A549 (cell line): Measurements from ENCODE around the gene CCR2. TPM values are rescaled to one million over a fixed set of nuclear protein-coding genes. Genes with fewer than 3 reads are reported as not detected.

Experiments used
- ATAC-seq, 2 experiments: fragments of 200-7000 bp in 1 of 2; fragments of >200 bp in 1 of 2; cut with Nextera tagmentation in 1 of 2; cut with Tn5 transposase in 1 of 2; 3 replicates each; pipeline versions ENCODE4 v1.8.0 to v1.9.1; 2018 to 2020; ENCODE audit warnings: mild to moderate bottlenecking in 1 of 2, moderate library complexity in 1 of 2
- CTCF ChIA-PET: fragments of 300-600 bp; sonication (Branson Sonifier 250); formaldehyde crosslinking; extraction: SDS; loops from one replicate; lab custom pipeline; 2021; ENCODE audit warnings: antibody characterized with exemption, inconsistent platforms; lab: Yijun Ruan, JAX
- POLR2A ChIA-PET: fragments of 350-600 bp; formaldehyde crosslinking; extraction: SDS; loops from one replicate; lab custom pipeline; 2021; ENCODE audit warnings: antibody characterized with exemption, inconsistent platforms; lab: Yijun Ruan, JAX
- DNase-seq, 2 experiments: peaks; one replicate each; pipeline versions ENCODE4 v3.0.0 to v3.0.0-alpha.2; 2011 to 2016; ENCODE audit warnings: low read depth in 1 of 2, low spot score in 1 of 2
- FAIRE-seq: peaks from 2 replicates; lab custom pipeline; 2011; peaks lifted over from hg19 to GRCh38; lab: Jason Lieb, UNC
- H3K27ac ChIP-seq, 2 experiments: fragments of >200 bp; sonication (Bioruptor Twin); formaldehyde crosslinking; 3 replicates each; pipeline ENCODE4 v1.5.1; 2016 to 2017
- H3K4me1 ChIP-seq: fragments of >200 bp; sonication (Bioruptor Twin); formaldehyde crosslinking; 3 replicates; pipeline ENCODE4 v1.6.1; 2016
- H3K4me2 ChIP-seq: fragments of >200 bp; sonication (Bioruptor Twin); formaldehyde crosslinking; 3 replicates; pipeline ENCODE4 v1.6.1; 2016
- H3K4me3 ChIP-seq: fragments of >200 bp; sonication (Bioruptor Twin); formaldehyde crosslinking; 3 replicates; pipeline ENCODE4 v1.5.1; 2016
- H3K9me3 ChIP-seq: fragments of >200 bp; sonication (Bioruptor Twin); formaldehyde crosslinking; 3 replicates; pipeline ENCODE4 v1.6.1; 2016
- CBX8 ChIP-seq: fragments of 200-600 bp; sonication (generic); IDR thresholded peaks from 2 replicates; pipeline ENCODE4 v1.6.1; 2016
- CEBPB ChIP-seq, 2 experiments: fragments of >200 bp in 1 of 2; sonication (Bioruptor Twin) in 1 of 2; formaldehyde crosslinking in 1 of 2; IDR thresholded peaks; 2 replicates each; pipeline ENCODE4 v1.6.1; 2012 to 2016
- CHD2 ChIP-seq: fragments of 150-350 bp; IDR thresholded peaks from 2 replicates; pipeline ENCODE4 v1.6.1; 2014; ENCODE audit warnings: low read length; ENCODE audit not compliant: partially characterized antibody
- CHD4 ChIP-seq: fragments of 200-600 bp; sonication (generic); IDR thresholded peaks from 2 replicates; pipeline ENCODE4 v1.6.1; 2016; ENCODE audit warnings: antibody characterized with exemption, mild to moderate bottlenecking, borderline replicate concordance
- ESRRA ChIP-seq: fragments of 150-350 bp; IDR thresholded peaks from 2 replicates; pipeline ENCODE4 v1.6.1; 2014; ENCODE audit warnings: mild to moderate bottlenecking, low read length, borderline replicate concordance
- FOSL2 ChIP-seq, 2 experiments: fragments of 450-650 bp in 1 of 2; fragments of >200 bp in 1 of 2; sonication (Bioruptor Twin) in 1 of 2; formaldehyde crosslinking; IDR thresholded peaks; 2 replicates each; pipeline versions ENCODE4 v1.5.0 to v1.6.1; 2016 to 2020; ENCODE audit warnings: mild to moderate bottlenecking in 1 of 2, moderate library complexity in 1 of 2
- HDAC2 ChIP-seq: fragments of 200-600 bp; sonication (generic); IDR thresholded peaks from 2 replicates; pipeline ENCODE4 v1.6.1; 2016
- HEYL ChIP-seq: fragments of 250-450 bp; sonication (Bioruptor Pico); IDR thresholded peaks from 2 replicates; pipeline ENCODE4 v1.8.0; 2021; ENCODE audit warnings: mild to moderate bottlenecking, moderate library complexity
- HOXA7 ChIP-seq: fragments of 250-450 bp; sonication (Bioruptor Pico); IDR thresholded peaks from 2 replicates; pipeline ENCODE4 v1.5.0; 2020; ENCODE audit warnings: mild to moderate bottlenecking, moderate library complexity
- HOXB5 ChIP-seq: fragments of 250-450 bp; sonication (Bioruptor Pico); IDR thresholded peaks from 2 replicates; pipeline ENCODE4 v1.5.0; 2020; ENCODE audit warnings: mild to moderate bottlenecking, moderate library complexity
- JUN ChIP-seq, 2 experiments: fragments of >200 bp; sonication (Bioruptor Twin); formaldehyde crosslinking; IDR thresholded peaks; 2 replicates in 1 of 2; 3 replicates in 1 of 2; pipeline ENCODE4 v1.6.1; 2016 to 2017
- JUNB ChIP-seq: fragments of >200 bp; sonication (Bioruptor Twin); formaldehyde crosslinking; IDR thresholded peaks from 2 replicates; pipeline ENCODE4 v1.6.1; 2016
- MAFK ChIP-seq: fragments of 450-650 bp; IDR thresholded peaks from 2 replicates; pipeline ENCODE4 v1.6.1; 2014; ENCODE audit not compliant: partially characterized antibody
- NFE2L2 ChIP-seq: fragments of 150-350 bp; conservative IDR thresholded peaks from 2 replicates; pipeline ENCODE4 v1.6.1; 2014; ENCODE audit warnings: low read length
- NR3C1 ChIP-seq: fragments of >200 bp; sonication (Bioruptor Twin); formaldehyde crosslinking; IDR thresholded peaks from 3 replicates; pipeline ENCODE4 v1.6.1; 2017
- PHF8 ChIP-seq: fragments of 200-600 bp; sonication (generic); IDR thresholded peaks from 2 replicates; pipeline ENCODE4 v1.6.1; 2016; ENCODE audit warnings: low read depth, mild to moderate bottlenecking, antibody characterized with exemption, moderate library complexity, borderline replicate concordance
- POLR2A ChIP-seq: IDR thresholded peaks from 2 replicates; pipeline ENCODE4 v1.6.1; 2012; ENCODE audit warnings: mild to moderate bottlenecking, low read length
- RARB ChIP-seq: fragments of 250-450 bp; sonication (Bioruptor Pico); IDR thresholded peaks from 2 replicates; pipeline ENCODE4 v1.8.0; 2021; ENCODE audit warnings: mild to moderate bottlenecking, moderate library complexity
- RFX5 ChIP-seq: fragments of 450-650 bp; IDR thresholded peaks from 2 replicates; pipeline ENCODE4 v1.7.1; 2014; ENCODE audit warnings: antibody characterized with exemption, mild to moderate bottlenecking, moderate library complexity
- ZNF302 ChIP-seq: fragments of 250-450 bp; sonication (Bioruptor Pico); IDR thresholded peaks from 2 replicates; pipeline ENCODE4 v1.9.0; 2021; ENCODE audit warnings: inconsistent platforms, mild to moderate bottlenecking, moderate library complexity
- WGBS: methylation state at CpG from one replicate; pipeline ENCODE4 v1.1.6; 2017; ENCODE audit errors: missing lambda C conversion rate; 5-methylcytosine and 5-hydroxymethylcytosine counted together
- polyA plus RNA-seq, 4 experiments: library from polyadenylated mRNA; depleted of rRNA in 3 of 4; stranded (reverse); fragments of >200 nt; fragmentation: RNase III in 1 of 4; extraction: RNeasy Plus Mini Kit Qiagen cat#74134 plus additional on column Dnase treatment in 1 of 4; gene quantifications; 2 replicates in 3 of 4; 3 replicates in 1 of 4; pipeline ENCODE4 v1.2.3, GENCODE V29; 2011 to 2017
- TF ChIP-seq, protein P1 (sequence below): fragments of 200-600 bp; sonication (generic); IDR thresholded peaks from 2 replicates; pipeline ENCODE4 v1.6.1; 2016; ENCODE audit warnings: antibody characterized with exemption, mild to moderate bottlenecking, moderate library complexity
- TF ChIP-seq, protein P2 (sequence below): fragments of 450-650 bp; IDR thresholded peaks from 2 replicates; pipeline ENCODE4 v1.6.1; 2014; ENCODE audit warnings: antibody characterized with exemption
- TF ChIP-seq, protein P3 (sequence below): fragments of >200 bp; sonication (Bioruptor Twin); formaldehyde crosslinking; IDR thresholded peaks from 3 replicates; pipeline ENCODE4 v1.5.1; 2016
- TF ChIP-seq, protein P4 (sequence below): fragments of 250-450 bp; sonication (Bioruptor Pico); IDR thresholded peaks from 2 replicates; pipeline ENCODE4 v1.5.0; 2020; ENCODE audit warnings: low read depth, mild to moderate bottlenecking, moderate library complexity

CCR2 gene
- polyA plus RNA-seq, 2 of the 4 experiments (the other 2 are of a cell fraction): not detected

DNA sequence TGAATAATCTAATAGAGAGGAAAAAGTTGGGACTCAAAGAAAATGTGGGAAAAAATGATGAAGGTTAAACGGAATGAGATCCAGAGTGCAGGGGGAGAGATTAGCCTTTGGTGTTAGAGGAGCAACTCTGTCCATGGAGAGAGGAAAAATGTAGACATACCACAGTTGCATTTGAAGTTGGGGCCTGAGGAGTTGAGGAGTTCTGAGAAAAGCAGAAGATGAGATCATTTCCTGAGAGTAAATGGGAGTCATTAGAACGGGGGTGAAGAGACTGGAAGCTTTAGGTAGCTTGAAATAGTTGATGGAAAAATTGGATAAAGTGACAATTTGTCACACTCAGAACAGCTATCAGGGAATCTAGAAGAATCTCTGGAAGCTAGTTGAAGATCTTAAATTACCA, 45.6 kb downstream of the CCR2 start (continued):
- TF ChIP-seq, protein P1, sequence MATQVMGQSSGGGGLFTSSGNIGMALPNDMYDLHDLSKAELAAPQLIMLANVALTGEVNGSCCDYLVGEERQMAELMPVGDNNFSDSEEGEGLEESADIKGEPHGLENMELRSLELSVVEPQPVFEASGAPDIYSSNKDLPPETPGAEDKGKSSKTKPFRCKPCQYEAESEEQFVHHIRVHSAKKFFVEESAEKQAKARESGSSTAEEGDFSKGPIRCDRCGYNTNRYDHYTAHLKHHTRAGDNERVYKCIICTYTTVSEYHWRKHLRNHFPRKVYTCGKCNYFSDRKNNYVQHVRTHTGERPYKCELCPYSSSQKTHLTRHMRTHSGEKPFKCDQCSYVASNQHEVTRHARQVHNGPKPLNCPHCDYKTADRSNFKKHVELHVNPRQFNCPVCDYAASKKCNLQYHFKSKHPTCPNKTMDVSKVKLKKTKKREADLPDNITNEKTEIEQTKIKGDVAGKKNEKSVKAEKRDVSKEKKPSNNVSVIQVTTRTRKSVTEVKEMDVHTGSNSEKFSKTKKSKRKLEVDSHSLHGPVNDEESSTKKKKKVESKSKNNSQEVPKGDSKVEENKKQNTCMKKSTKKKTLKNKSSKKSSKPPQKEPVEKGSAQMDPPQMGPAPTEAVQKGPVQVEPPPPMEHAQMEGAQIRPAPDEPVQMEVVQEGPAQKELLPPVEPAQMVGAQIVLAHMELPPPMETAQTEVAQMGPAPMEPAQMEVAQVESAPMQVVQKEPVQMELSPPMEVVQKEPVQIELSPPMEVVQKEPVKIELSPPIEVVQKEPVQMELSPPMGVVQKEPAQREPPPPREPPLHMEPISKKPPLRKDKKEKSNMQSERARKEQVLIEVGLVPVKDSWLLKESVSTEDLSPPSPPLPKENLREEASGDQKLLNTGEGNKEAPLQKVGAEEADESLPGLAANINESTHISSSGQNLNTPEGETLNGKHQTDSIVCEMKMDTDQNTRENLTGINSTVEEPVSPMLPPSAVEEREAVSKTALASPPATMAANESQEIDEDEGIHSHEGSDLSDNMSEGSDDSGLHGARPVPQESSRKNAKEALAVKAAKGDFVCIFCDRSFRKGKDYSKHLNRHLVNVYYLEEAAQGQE: no peak
- TF ChIP-seq JUNB: no peak
- no peak for TF ChIP-seq HOXA7
- TF ChIP-seq HEYL (CRISPR knock-in tag): no peak

DNA sequence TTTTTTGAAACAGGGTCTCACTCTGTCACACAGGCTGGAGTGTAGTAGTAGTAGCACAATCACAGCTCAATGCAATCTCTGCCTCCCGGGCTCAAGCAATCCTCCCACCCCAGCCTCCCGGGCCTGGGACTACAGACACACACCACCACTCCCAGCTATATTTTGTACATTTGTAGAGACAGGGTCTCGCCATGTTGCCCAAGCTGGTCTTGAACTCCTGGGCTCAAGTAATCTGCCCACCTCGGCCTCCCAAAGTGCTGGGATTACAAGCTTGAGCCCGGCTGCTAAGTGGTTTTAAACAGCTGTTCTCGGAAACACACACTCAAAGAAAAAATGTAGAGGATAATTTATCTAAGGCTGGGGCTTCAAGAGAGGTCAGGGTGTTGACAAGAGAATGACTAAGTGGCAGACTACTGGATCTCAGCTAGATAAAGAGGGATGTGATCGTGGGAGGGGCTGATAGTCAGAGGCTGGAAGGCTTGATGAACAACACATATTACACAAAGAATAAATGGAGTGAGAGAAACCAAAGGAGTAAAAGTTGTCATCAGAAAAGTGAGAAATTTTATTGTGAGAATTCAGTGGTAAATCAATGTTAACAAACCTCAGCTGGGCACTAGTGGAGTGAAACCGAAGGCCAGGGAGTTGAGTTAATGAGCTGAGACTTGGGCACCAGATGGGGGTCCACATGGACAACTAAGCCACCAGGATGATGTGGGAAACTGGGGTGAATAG, 46.3 kb downstream of the CCR2 start:
- no peak for ATAC-seq
- TF ChIP-seq HOXB5 (CRISPR knock-in tag) (no peak), PHF8 (no peak), POLR2A (no peak), FOSL2 (IDR thresholded peaks at IDR 0.05) (no peak), FOSL2 (CRISPR knock-in tag; IDR thresholded peaks at IDR 0.05) (no peak), NFE2L2 (no peak), ESRRA (no peak), ZNF302 (CRISPR knock-in tag) (no peak), CHD4 (no peak), RFX5 (no peak), CEBPB (IDR thresholded peaks at IDR 0.05) (no peak), NR3C1 (no peak), MAFK (no peak), JUN (IDR thresholded peaks at IDR 0.05) (no peak), CHD2 (no peak), CBX8 (no peak), HDAC2 (no peak), RARB (CRISPR knock-in tag) (no peak)
- TF ChIP-seq, protein P2, sequence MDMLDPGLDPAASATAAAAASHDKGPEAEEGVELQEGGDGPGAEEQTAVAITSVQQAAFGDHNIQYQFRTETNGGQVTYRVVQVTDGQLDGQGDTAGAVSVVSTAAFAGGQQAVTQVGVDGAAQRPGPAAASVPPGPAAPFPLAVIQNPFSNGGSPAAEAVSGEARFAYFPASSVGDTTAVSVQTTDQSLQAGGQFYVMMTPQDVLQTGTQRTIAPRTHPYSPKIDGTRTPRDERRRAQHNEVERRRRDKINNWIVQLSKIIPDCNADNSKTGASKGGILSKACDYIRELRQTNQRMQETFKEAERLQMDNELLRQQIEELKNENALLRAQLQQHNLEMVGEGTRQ: no peak
- TF ChIP-seq, protein P3, sequence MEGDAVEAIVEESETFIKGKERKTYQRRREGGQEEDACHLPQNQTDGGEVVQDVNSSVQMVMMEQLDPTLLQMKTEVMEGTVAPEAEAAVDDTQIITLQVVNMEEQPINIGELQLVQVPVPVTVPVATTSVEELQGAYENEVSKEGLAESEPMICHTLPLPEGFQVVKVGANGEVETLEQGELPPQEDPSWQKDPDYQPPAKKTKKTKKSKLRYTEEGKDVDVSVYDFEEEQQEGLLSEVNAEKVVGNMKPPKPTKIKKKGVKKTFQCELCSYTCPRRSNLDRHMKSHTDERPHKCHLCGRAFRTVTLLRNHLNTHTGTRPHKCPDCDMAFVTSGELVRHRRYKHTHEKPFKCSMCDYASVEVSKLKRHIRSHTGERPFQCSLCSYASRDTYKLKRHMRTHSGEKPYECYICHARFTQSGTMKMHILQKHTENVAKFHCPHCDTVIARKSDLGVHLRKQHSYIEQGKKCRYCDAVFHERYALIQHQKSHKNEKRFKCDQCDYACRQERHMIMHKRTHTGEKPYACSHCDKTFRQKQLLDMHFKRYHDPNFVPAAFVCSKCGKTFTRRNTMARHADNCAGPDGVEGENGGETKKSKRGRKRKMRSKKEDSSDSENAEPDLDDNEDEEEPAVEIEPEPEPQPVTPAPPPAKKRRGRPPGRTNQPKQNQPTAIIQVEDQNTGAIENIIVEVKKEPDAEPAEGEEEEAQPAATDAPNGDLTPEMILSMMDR: no peak
- TF ChIP-seq, protein P4, sequence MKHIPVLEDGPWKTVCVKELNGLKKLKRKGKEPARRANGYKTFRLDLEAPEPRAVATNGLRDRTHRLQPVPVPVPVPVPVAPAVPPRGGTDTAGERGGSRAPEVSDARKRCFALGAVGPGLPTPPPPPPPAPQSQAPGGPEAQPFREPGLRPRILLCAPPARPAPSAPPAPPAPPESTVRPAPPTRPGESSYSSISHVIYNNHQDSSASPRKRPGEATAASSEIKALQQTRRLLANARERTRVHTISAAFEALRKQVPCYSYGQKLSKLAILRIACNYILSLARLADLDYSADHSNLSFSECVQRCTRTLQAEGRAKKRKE (CRISPR knock-in tag): no peak
- TF ChIP-seq, all 56 proteins: peak for 0
- POLR2A ChIA-PET: no interaction called here
- H3K9me3 ChIP-seq: no peaks in the 10 kb centered on the region
- DNase-seq: no peak
- no peak for FAIRE-seq
- H3K4me1 ChIP-seq: no peaks in the 10 kb centered on the region
- no peak overlapping the region for H3K27ac ChIP-seq
- H3K4me3 ChIP-seq: no peak overlapping the region
- CTCF ChIA-PET: interaction anchor here (1.0 kb wide), 1 partner anchor 22 kb away, joined by 3 read pairs; no protein-coding TSS in a partner anchor
- 33% methylated on average over 8 of the region's 8 CpGs for WGBS
- H3K4me2 ChIP-seq: no peak overlapping the region
